Activated T-cell treated with anti-CD3 and anti-CD28 coated beads, Interleukin-2, amount 50 U/mL, for 4 hours (primary cell): ENCODE results near the gene TRIM71. TPM values are rescaled to one million over a fixed set of nuclear protein-coding genes. Genes with fewer than 3 reads are reported as not detected.
"Not testable (repeated sequence)": the region's sequence is repeated elsewhere in the genome, so short reads cannot be mapped to it uniquely, and the experiment has no call there.

Experiments
- ATAC-seq, 2 donors: fragments of 200-7000 bp; cut with Tn5 transposase; one replicate each; pipeline ENCODE4 v1.10.0; 2021
- DNase-seq: peaks from one replicate; pipeline ENCODE4 v3.0.0-alpha.2; 2020
- H3K27me3 Mint-ChIP-seq: one replicate; pipeline ENCODE4 v1.8.0; 2021; ENCODE audit warnings: low read depth, mixed read lengths
- H3K36me3 Mint-ChIP-seq: one replicate; pipeline ENCODE4 v1.8.0; 2022; ENCODE audit warnings: mixed read lengths; ENCODE audit not compliant: insufficient read depth
- H3K4me1 Mint-ChIP-seq: one replicate; pipeline ENCODE4 v1.8.0; 2021; ENCODE audit warnings: low read depth, mixed read lengths
- H3K4me3 Mint-ChIP-seq: one replicate; pipeline ENCODE4 v1.8.0; 2021; ENCODE audit warnings: mild to moderate bottlenecking, moderate library complexity, mixed read lengths
- H3K9me3 Mint-ChIP-seq: one replicate; pipeline ENCODE4 v1.8.0; 2021; ENCODE audit warnings: mixed read lengths
- total RNA-seq, 3 donors: library from RNA; stranded (reverse); gene quantifications; one replicate each; pipeline ENCODE4 v1.2.1, GENCODE V29; 2021

TRIM71 gene
- total RNA-seq, 3 donors from 2014 or later = 0.18 to 0.25 (median 0.19) TPM

GRCh38 chr3:32844322-32844654, 26.5 kb downstream of the TRIM71 start:
- ATAC-seq (no peak), DNase-seq (no peak)
- no peaks in the 10 kb centered on the region for H3K27me3 Mint-ChIP-seq
- no peak overlapping the region for H3K4me3 Mint-ChIP-seq
- peaks cover 7% of the 10 kb centered on the region for H3K4me1 Mint-ChIP-seq
- H3K9me3 Mint-ChIP-seq = no peaks in the 10 kb centered on the region
- H3K36me3 Mint-ChIP-seq = no peaks in the 10 kb centered on the region

- Mint-ChIP-seq H3K27me3 (no peaks in the 10 kb centered on the region), H3K36me3 (no peaks in the 10 kb centered on the region), H3K9me3 (no peaks in the 10 kb centered on the region), H3K4me1 (peaks cover 7% of the 10 kb centered on the region), H3K4me3 (no peak overlapping the region)
- ATAC-seq (no peak), DNase-seq (no peak)
Observed at GRCh38 chr3:32844914-32845313, 27.1 kb downstream of the TRIM71 start.

- not testable (repeated sequence) for H3K36me3 Mint-ChIP-seq, H3K4me1 Mint-ChIP-seq, DNase-seq, H3K27me3 Mint-ChIP-seq, ATAC-seq, H3K4me3 Mint-ChIP-seq, H3K9me3 Mint-ChIP-seq
Observed at GRCh38 chr3:32845546-32845945, 27.7 kb downstream of the TRIM71 start.

GRCh38 chr3:32847045-32847444, 29.2 kb downstream of the TRIM71 start:
- H3K27me3 Mint-ChIP-seq, H3K4me3 Mint-ChIP-seq, H3K4me1 Mint-ChIP-seq, H3K36me3 Mint-ChIP-seq, H3K9me3 Mint-ChIP-seq, ATAC-seq, DNase-seq: not testable (repeated sequence)

GRCh38 chr3:32847528-32847927, 29.7 kb downstream of the TRIM71 start:
- Mint-ChIP-seq H3K27me3 (no peaks in the 10 kb centered on the region), H3K36me3 (no peaks in the 10 kb centered on the region), H3K9me3 (no peaks in the 10 kb centered on the region), H3K4me3 (no peak overlapping the region), H3K4me1 (peaks cover 3% of the 10 kb centered on the region)
- ATAC-seq (no peak), DNase-seq (no peak)

- Mint-ChIP-seq H3K4me3 (no peak overlapping the region), H3K27me3 (no peaks in the 10 kb centered on the region), H3K9me3 (no peaks in the 10 kb centered on the region), H3K36me3 (no peaks in the 10 kb centered on the region), H3K4me1 (no peaks in the 10 kb centered on the region)
- ATAC-seq = no peak
- DNase-seq = no peak
Observed at GRCh38 chr3:32848215-32848614, 30.4 kb downstream of the TRIM71 start.

GRCh38 chr3:32849046-32849445, 31.2 kb downstream of the TRIM71 start:
- no peak for ATAC-seq
- no peaks in the 10 kb centered on the region for H3K9me3 Mint-ChIP-seq
- no peaks in the 10 kb centered on the region for H3K27me3 Mint-ChIP-seq
- no peak overlapping the region for H3K4me3 Mint-ChIP-seq
- DNase-seq = no peak
- H3K36me3 Mint-ChIP-seq = no peaks in the 10 kb centered on the region
- H3K4me1 Mint-ChIP-seq = no peaks in the 10 kb centered on the region

- H3K4me3 Mint-ChIP-seq = no peak overlapping the region
- H3K9me3 Mint-ChIP-seq = no peaks in the 10 kb centered on the region
- ATAC-seq (no peak), DNase-seq (no peak)
- H3K27me3 Mint-ChIP-seq = no peaks in the 10 kb centered on the region
- H3K36me3 Mint-ChIP-seq = no peaks in the 10 kb centered on the region
- H3K4me1 Mint-ChIP-seq = no peaks in the 10 kb centered on the region
Observed at GRCh38 chr3:32850226-32850625, 32.4 kb downstream of the TRIM71 start.

- Mint-ChIP-seq H3K27me3 (no peaks in the 10 kb centered on the region), H3K9me3 (no peaks in the 10 kb centered on the region), H3K4me3 (no peak overlapping the region), H3K36me3 (no peaks in the 10 kb centered on the region), H3K4me1 (no peaks in the 10 kb centered on the region)
- ATAC-seq = no peak
- DNase-seq = no peak
Observed at GRCh38 chr3:32850636-32851035, 32.8 kb downstream of the TRIM71 start.

GRCh38 chr3:32852146-32852545, 34.3 kb downstream of the TRIM71 start:
- Mint-ChIP-seq H3K36me3 (no peaks in the 10 kb centered on the region), H3K9me3 (no peaks in the 10 kb centered on the region), H3K4me3 (no peak overlapping the region), H3K4me1 (no peaks in the 10 kb centered on the region), H3K27me3 (no peaks in the 10 kb centered on the region)
- ATAC-seq (no peak), DNase-seq (no peak)

- Mint-ChIP-seq H3K9me3 (no peaks in the 10 kb centered on the region), H3K27me3 (no peaks in the 10 kb centered on the region), H3K4me1 (no peaks in the 10 kb centered on the region), H3K36me3 (no peaks in the 10 kb centered on the region), H3K4me3 (no peak overlapping the region)
- ATAC-seq (no peak), DNase-seq (no peak)
Observed at GRCh38 chr3:32855350-32855953, 37.7 kb downstream of the TRIM71 start.

GRCh38 chr3:32856355-32856889, 38.6 kb downstream of the TRIM71 start:
- no peaks in the 10 kb centered on the region for H3K36me3 Mint-ChIP-seq
- no peak for ATAC-seq
- no peaks in the 10 kb centered on the region for H3K9me3 Mint-ChIP-seq
- H3K4me1 Mint-ChIP-seq = no peaks in the 10 kb centered on the region
- no peaks in the 10 kb centered on the region for H3K27me3 Mint-ChIP-seq
- no peak overlapping the region for H3K4me3 Mint-ChIP-seq
- no peak for DNase-seq

- ATAC-seq = no peak
- no peak for DNase-seq
- no peaks in the 10 kb centered on the region for H3K36me3 Mint-ChIP-seq
- no peaks in the 10 kb centered on the region for H3K9me3 Mint-ChIP-seq
- H3K4me3 Mint-ChIP-seq = no peak overlapping the region
- no peaks in the 10 kb centered on the region for H3K4me1 Mint-ChIP-seq
- no peaks in the 10 kb centered on the region for H3K27me3 Mint-ChIP-seq
Observed at GRCh38 chr3:32856901-32857507, 39.2 kb downstream of the TRIM71 start.

- Mint-ChIP-seq H3K27me3 (no peaks in the 10 kb centered on the region), H3K36me3 (no peaks in the 10 kb centered on the region), H3K4me3 (no peak overlapping the region), H3K4me1 (no peaks in the 10 kb centered on the region), H3K9me3 (no peaks in the 10 kb centered on the region)
- no peak for DNase-seq
- no peak for ATAC-seq
Observed at GRCh38 chr3:32857921-32858320, 40.1 kb downstream of the TRIM71 start.

GRCh38 chr3:32859604-32860237, 41.9 kb downstream of the TRIM71 start:
- Mint-ChIP-seq H3K27me3 (no peaks in the 10 kb centered on the region), H3K4me1 (no peaks in the 10 kb centered on the region)
- no peak for ATAC-seq

More at GRCh38 chr3:32859604-32860237, 41.9 kb downstream of the TRIM71 start:
- H3K36me3 Mint-ChIP-seq = no peaks in the 10 kb centered on the region
- H3K4me3 Mint-ChIP-seq = no peak overlapping the region
- DNase-seq = no peak
- no peaks in the 10 kb centered on the region for H3K9me3 Mint-ChIP-seq
